SHP77 treated with DMSO at 0.1 percent for 48 hours (cell line): ENCODE results near the gene GPATCH2L.

Experiments
- DNase-seq: peaks from one replicate; lab custom pipeline; 2025; lab: John Stamatoyannopoulos, UW

The GPATCH2L gene

GRCh38 chr14:76257842-76258397, 106.2 kb downstream of the GPATCH2L start:
- no peak for DNase-seq

- DNase-seq: no peak
Measured at GRCh38 chr14:76259029-76259735, 107.5 kb downstream of the GPATCH2L start.

DNA sequence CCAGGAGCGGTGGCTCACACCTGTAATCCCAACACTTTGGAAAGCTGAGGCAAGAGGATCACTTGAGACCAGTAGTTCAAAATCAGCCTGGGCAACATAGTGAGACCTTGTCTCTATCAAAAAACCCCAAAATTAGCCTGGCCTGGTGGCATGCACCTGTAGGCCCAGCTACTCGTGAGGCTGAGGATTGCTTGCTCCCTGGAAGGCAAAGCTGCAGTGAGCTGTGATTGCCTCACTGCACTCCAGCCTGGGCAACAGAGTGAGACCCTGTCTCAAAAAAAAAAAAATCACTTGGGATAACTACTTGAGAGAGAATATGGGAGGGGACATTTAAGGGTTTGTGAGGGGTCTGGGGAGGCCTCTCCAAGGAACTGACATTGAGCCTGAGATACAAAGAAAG, 109.0 kb downstream of the GPATCH2L start:
- DNase-seq: no peak

GRCh38 chr14:76261371-76261811, 109.7 kb downstream of the GPATCH2L start:
- DNase-seq: no peak

DNA sequence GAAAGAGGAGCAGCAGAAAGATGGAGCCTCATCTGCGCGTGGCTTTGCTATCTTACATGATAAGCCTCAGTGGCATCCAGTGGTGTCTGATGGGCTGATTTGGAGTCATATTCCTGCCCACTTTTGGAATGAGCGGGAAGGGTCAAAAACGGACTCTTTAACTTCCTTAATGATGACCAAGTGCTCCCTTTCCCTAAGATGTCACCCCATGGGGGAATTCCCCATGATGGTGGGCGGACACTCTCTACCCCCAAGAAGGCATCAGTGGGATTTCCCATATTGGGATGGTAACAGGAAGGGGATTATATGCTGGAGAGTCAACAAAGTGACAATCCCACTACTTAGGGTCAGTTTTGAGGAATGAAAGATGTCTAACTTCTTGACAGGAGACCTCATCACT, 110.9 kb downstream of the GPATCH2L start:
- no peak for DNase-seq
